Fibroblast of mammary gland (primary cell): ENCODE measurements around the gene DNAH17.

Experiments
- DNase-seq: peaks from one replicate; pipeline ENCODE4 v3.0.0-alpha.2; 2010; ENCODE audit warnings: low read depth
- H3K4me3 ChIP-seq: 2 replicates; pipeline ENCODE4 v1.5.1; 2011; ENCODE audit warnings: low read depth, mild to moderate bottlenecking, low read length, moderate library complexity; ENCODE audit not compliant: control insufficient read depth
- CTCF ChIP-seq: conservative IDR thresholded peaks from 2 replicates; pipeline ENCODE4 v1.5.1; 2011; ENCODE audit warnings: low read depth, low read length, inconsistent platforms; ENCODE audit not compliant: control insufficient read depth, insufficient read depth

DNAH17 gene

DNA sequence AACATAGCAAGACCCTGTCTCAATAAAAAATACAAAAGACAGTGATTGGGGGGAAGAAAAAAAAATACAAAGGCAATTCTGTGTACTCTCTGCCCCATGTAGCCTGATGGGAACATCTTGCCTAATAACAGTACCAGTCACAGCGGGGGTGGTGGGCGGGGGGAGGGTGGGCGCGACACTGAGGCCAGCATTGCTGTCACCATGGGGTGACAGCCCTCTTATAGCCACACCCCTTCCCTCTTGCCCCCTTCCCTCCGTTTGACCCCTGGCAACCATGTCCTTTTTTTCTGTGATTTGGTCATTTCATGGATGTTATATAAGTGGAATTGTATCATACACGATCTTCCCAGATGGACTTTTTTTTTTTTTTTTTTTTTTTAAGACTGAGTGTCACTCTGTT is 80.9 kb downstream of the DNAH17 start:
- no peak for TF ChIP-seq CTCF

DNA sequence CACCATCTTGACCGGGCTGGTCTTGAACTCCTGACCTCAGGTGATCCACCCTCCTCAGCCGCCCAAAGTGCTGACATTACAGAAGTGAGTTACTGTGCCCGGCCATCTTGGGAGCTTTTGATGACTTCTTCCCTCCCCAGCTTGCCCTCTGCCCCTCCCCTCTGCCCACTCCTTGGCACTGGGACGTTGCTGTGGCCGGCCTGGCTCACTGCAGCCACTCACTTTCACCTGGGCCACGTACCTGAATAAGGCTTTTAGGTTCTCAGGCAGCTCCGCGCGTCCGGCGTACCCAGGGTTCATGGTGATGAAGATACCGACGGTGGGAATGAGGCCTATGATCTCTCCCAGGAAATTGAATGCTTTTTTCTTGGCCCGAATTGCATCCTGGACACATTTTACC is 81.6 kb downstream of the DNAH17 start:
- TF ChIP-seq CTCF, result no peak
- no peak overlapping the region for H3K4me3 ChIP-seq
- DNase-seq, result no peak

More for the DNA sequence above, 80.9 kb downstream of the DNAH17 start:
- DNase-seq, result no peak
- no peak overlapping the region for H3K4me3 ChIP-seq

- DNase-seq, result no peak
- no peak overlapping the region for H3K4me3 ChIP-seq
- no peak for TF ChIP-seq CTCF
Observed at GRCh38 chr17:78494696-78495330, 82.4 kb downstream of the DNAH17 start.

DNA sequence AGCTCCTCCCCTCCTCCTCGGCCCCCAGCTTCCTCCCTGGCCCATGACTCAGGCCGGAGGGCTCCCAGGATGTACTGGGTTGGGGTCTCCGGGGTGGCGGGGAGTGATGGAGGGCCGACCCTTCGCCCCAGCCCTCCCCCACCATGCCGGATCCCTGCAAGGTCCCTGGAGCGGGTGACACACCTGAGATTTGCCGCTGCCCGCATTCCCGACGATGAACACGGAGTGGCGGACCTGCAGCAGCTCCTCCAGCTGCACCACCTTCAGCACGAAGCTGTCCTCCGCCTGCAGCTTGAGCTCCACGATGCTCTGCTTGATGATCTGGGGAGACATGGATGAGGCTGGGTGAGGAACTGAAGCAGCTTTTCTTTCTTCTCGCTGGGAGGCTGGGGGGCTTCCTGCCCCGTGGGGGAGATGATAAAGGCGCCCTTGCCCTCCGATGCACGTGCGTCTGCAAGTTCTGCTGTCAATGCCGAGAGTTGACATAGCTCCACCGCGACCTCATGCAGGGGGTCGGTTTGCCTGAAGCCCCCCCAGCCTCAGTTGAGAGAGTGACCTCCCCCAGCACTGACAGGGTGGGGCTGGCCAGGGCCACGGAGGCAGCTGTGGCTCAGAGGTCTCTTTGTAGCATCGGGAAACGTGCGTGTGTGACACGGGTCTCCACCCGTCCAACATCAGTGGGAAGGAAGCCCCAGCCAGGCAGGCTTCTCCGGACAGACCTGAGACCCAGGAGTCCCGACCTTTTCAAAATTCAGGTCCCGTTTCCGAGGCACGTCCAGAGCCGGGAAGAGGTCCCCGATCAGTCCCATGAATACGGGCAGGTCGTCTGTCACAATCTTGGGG is 83.1 kb downstream of the DNAH17 start:
- DNase-seq, result no peak
- no peak overlapping the region for H3K4me3 ChIP-seq
- TF ChIP-seq CTCF, result no peak

GRCh38 chr17:78493450-78493849 is 83.7 kb downstream of the DNAH17 start:
- TF ChIP-seq CTCF, result no peak
- no peak overlapping the region for H3K4me3 ChIP-seq
- DNase-seq, result no peak

- H3K4me3 ChIP-seq, result no peak overlapping the region
Observed at GRCh38 chr17:78492116-78492799, 84.9 kb downstream of the DNAH17 start.

More at GRCh38 chr17:78492116-78492799, 84.9 kb downstream of the DNAH17 start:
- DNase-seq, result no peak
- no peak for TF ChIP-seq CTCF
